Astrocyte of the cerebellum (primary cell): ENCODE data around the gene KIAA0513.

Source experiments
- DNase-seq: peaks from one replicate; pipeline ENCODE4 v3.0.0-alpha.2; 2011; ENCODE audit warnings: low read depth
- H3K4me3 ChIP-seq: 2 replicates; pipeline ENCODE4 v1.5.1; 2011; ENCODE audit warnings: mild to moderate bottlenecking, low read depth, low read length, moderate library complexity
- in situ Hi-C: cut with HindIII; loops from 2 replicates; pipeline ENCODE4 v1.10.0; 2017; ENCODE audit warnings: low sequenced_read_pairs
- TF ChIP-seq, protein P1 (sequence below): IDR thresholded peaks from 2 replicates; pipeline ENCODE4 v1.5.1; 2012; ENCODE audit warnings: low read length, low read depth, moderate library complexity, mild to moderate bottlenecking; ENCODE audit errors: missing control alignments

Gene KIAA0513

DNA sequence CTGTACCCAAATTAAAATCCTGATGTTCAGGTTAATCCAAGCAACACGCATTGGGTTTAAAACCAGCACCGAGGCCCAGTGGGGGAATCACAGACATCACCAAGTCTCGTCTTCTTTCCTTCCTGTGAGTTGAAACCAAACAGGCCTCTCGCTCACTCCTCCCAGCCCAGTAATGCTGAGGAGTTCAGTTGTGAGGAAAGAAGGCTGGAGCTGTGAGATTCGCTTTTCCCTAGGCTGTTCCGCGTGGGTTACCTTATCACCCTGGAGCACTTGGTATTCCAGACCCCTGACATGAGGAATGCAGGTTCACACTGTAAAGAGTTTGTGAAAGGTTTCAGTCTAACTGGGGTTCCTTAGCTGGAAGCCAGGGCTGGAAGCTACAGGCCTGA is 63.9 kb downstream of the KIAA0513 start:
- in situ Hi-C loops: no loop called here
- TF ChIP-seq, protein P1, sequence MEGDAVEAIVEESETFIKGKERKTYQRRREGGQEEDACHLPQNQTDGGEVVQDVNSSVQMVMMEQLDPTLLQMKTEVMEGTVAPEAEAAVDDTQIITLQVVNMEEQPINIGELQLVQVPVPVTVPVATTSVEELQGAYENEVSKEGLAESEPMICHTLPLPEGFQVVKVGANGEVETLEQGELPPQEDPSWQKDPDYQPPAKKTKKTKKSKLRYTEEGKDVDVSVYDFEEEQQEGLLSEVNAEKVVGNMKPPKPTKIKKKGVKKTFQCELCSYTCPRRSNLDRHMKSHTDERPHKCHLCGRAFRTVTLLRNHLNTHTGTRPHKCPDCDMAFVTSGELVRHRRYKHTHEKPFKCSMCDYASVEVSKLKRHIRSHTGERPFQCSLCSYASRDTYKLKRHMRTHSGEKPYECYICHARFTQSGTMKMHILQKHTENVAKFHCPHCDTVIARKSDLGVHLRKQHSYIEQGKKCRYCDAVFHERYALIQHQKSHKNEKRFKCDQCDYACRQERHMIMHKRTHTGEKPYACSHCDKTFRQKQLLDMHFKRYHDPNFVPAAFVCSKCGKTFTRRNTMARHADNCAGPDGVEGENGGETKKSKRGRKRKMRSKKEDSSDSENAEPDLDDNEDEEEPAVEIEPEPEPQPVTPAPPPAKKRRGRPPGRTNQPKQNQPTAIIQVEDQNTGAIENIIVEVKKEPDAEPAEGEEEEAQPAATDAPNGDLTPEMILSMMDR: no peak
- no peak for DNase-seq
- H3K4me3 ChIP-seq: no peak overlapping the region

DNA sequence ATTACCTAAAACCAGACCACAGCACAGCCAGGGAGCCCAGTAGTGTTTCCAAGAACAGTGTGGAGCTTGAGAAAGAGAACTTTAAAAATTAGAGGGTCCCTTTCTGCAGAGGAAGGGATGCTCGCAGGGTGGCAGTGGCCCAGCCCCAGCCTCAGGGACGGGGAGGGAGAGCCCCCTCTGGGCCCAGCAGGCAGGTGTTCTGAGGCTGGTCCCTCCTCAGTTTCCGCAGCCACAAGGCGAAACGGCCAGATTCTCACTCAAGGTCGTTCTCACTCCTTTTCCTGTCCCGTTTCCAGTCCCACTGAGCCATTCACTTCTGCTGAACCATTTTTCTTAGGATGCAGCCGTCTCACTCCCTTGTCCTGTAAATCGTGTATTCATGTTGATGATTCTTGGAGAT is 64.7 kb downstream of the KIAA0513 start:
- in situ Hi-C loops: no loop called here
- TF ChIP-seq, protein P1: no peak
- H3K4me3 ChIP-seq: no peak overlapping the region
- DNase-seq: no peak

DNA sequence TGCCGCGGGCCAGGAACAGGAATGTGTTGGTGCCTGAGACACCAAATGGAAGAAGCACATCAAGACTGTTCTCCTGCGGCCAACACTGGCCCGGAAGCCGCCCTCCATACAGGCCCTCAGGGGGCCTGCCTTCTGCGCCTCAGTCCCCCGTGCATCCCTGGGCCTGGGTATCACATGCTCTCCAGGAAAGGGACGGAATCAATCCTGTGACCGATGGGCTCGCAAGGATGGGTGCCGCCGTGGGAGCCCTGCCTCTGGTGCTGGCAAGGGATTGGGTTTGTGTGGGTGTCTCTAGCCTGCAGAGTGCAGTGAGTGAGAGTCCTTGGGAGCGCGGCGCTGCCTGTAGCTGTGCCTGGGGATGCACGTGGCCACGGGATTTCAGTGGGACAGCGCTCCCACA is 65.3 kb downstream of the KIAA0513 start:
- no peak for DNase-seq
- no peak overlapping the region for H3K4me3 ChIP-seq
- in situ Hi-C loops: no loop called here
- TF ChIP-seq, protein P1: no peak

DNA sequence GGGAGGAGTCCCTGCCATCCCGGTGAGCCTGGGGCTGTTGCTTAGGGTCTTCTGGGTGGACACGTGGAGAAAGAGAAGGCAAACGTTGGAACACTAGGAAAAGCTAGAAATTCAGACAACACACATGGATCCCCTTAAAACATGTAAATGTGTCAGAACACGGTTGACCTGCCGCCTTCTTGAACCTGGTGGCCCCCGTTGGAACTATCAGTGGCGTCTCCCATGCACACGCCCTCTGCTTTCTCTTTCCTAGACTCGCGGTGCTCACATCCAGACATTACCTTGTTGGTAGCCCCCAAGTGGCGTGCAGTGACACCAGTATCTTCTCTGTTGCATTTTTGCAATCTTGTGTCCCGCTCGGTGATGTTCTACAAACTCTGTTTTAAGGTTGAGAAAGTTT is 66.1 kb downstream of the KIAA0513 start:
- in situ Hi-C loops: no loop called here
- TF ChIP-seq, protein P1: no peak
- no peak overlapping the region for H3K4me3 ChIP-seq
- no peak for DNase-seq

DNA sequence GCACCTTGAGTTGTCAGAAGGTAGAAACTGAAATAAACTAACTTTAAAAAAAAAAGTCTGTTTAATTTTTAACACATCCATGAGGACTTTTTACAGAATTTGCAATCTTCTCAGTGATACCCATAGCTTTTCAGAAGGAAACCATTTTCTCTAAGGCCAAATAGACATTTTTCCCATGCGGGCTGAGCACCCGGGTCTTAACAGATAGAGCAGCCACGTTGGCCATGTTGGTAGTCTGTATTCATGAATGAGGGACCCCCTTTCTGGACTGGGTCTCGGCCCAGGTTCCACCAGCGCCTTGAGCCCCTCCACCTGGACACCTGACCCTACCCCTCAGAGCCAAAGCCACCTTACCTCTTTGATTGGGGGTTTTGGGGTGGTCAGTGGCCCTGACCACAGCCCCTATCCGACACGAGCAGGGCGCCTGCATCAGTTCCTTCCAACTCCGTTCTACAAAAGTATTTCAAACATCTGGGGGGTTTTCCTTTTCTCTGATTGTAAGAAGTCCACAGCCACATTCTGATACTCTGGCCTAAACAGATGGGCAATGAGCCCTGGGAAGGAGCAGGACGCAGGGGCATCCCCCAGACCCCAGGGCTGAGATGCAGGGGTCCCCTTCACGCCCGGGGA is 66.7 kb downstream of the KIAA0513 start:
- TF ChIP-seq, protein P1: no peak
- in situ Hi-C loops: no loop called here
- DNase-seq: no peak
- no peak overlapping the region for H3K4me3 ChIP-seq

DNA sequence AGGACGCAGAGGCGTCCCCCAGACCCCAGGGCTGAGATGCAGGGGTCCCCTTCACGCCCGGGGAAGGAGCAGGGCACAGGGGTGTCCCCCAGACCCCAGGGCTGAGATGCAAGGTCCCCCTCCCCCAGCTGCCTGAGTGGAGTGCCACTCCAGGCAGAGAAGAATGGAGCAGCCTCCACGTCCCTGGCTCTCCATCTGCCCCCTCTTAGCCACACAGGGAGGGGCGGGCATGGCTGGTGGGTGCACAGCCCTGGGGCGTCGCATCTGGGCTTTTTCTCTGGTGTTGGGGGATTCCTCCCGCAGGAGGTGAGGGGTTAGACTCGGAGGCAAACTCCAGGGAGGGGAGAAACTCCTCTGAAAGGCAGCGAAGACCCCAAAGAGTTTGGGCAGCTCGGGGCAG is 67.2 kb downstream of the KIAA0513 start:
- DNase-seq: no peak
- H3K4me3 ChIP-seq: no peak overlapping the region
- TF ChIP-seq, protein P1: no peak
- in situ Hi-C loops: no loop called here
